DOHH2 (cell line): ENCODE results near the gene ST14.
"Not testable (repeated sequence)": the region's sequence is repeated elsewhere in the genome, so short reads cannot be mapped to it uniquely, and the experiment has no call there.

Experiments
- H3F3A ChIP-seq: fragments of 200-600 bp; sonication (generic), shearing (Covaris generic); 2 replicates; pipeline ENCODE4 v1.6.0; 2016; ENCODE audit warnings: antibody characterized with exemption, mild to moderate bottlenecking; ENCODE audit not compliant: control insufficient read depth, insufficient read depth
- H3K27ac ChIP-seq: fragments of 200-600 bp; sonication (generic); 2 replicates; pipeline ENCODE4 v1.5.1; 2014; ENCODE audit warnings: low read depth, mild to moderate bottlenecking, low read length, moderate library complexity
- H3K27me3 ChIP-seq: fragments of 200-600 bp; sonication (generic); 2 replicates; pipeline ENCODE4 v1.6.1; 2014; ENCODE audit warnings: mild to moderate bottlenecking, low read length, mixed read lengths; ENCODE audit not compliant: control insufficient read depth
- H3K36me3 ChIP-seq: fragments of 200-600 bp; sonication (generic); 2 replicates; pipeline ENCODE4 v1.6.1; 2014; ENCODE audit warnings: mild to moderate bottlenecking, low read length, moderate library complexity, mixed read lengths; ENCODE audit not compliant: control insufficient read depth
- H3K4me1 ChIP-seq: fragments of 200-600 bp; sonication (generic); 2 replicates; pipeline ENCODE4 v1.6.1; 2014; ENCODE audit warnings: mild to moderate bottlenecking, low read length, mixed read lengths; ENCODE audit not compliant: control insufficient read depth
- H3K4me2 ChIP-seq: fragments of 200-600 bp; sonication (generic); 2 replicates; pipeline ENCODE4 v1.6.0; 2014; ENCODE audit warnings: mild to moderate bottlenecking, low read length, moderate library complexity
- H3K4me3 ChIP-seq: fragments of 200-600 bp; sonication (generic); 2 replicates; pipeline ENCODE4 v1.5.1; 2014; ENCODE audit warnings: mild to moderate bottlenecking, low read length, mixed read lengths
- H3K79me2 ChIP-seq: fragments of 200-600 bp; sonication (generic); 2 replicates; pipeline ENCODE4 v1.6.1; 2014; ENCODE audit warnings: mild to moderate bottlenecking, low read length, mixed read lengths; ENCODE audit not compliant: control insufficient read depth
- H3K9me2 ChIP-seq: fragments of 200-600 bp; sonication (generic); replicated peaks from 2 replicates; pipeline ENCODE4 v1.6.1; 2014; ENCODE audit warnings: mild to moderate bottlenecking, low read length, mixed read lengths; ENCODE audit not compliant: control insufficient read depth
- H3K9me3 ChIP-seq: fragments of 200-600 bp; sonication (generic); 2 replicates; pipeline ENCODE4 v1.6.1; 2014; ENCODE audit warnings: antibody characterized with exemption, low read length, mixed read lengths; ENCODE audit not compliant: control insufficient read depth, insufficient read depth
- H4K20me1 ChIP-seq: fragments of 200-600 bp; sonication (generic); 2 replicates; pipeline ENCODE4 v1.6.0; 2014; ENCODE audit warnings: low read depth, mild to moderate bottlenecking, antibody characterized with exemption, low read length, moderate library complexity; ENCODE audit not compliant: control insufficient read depth, insufficient read depth
- EZH2phosphoT487 ChIP-seq: fragments of 200-600 bp; sonication (generic); IDR thresholded peaks from 2 replicates; pipeline ENCODE4 v1.6.1; 2017; ENCODE audit warnings: borderline replicate concordance, mild to moderate bottlenecking, antibody characterized with exemption, low read length, moderate library complexity, mixed read lengths
- TF ChIP-seq, protein P1 (sequence below): fragments of 200-600 bp; sonication (generic); IDR thresholded peaks from one replicate; pipeline ENCODE4 v1.5.1; 2014; ENCODE audit warnings: antibody characterized with exemption, mild to moderate bottlenecking, low read depth, low read length; ENCODE audit not compliant: poor library complexity, severe bottlenecking

ST14 gene

GRCh38 chr11:130244848-130245247 is 85.3 kb downstream of the ST14 start:
- H3K27ac ChIP-seq = no peak overlapping the region

DNA sequence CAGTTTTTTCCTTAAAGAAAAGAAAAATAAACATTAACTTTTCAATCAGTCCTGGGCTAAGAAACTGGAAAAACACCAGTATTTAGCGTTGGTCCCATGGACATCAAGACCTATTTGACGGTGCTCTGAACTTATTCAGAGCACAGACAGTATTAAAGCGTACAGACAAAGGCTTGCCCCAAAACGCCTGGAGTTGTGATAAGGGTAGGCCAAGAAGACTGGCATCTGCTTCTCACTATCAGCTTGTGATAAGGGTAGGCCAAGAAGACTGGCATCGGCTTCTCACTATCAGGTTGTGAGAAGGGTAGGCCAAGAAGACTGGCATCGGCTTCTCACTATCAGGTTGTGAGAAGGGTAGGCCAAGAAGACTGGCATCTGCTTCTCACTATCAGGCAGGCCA is 85.8 kb downstream of the ST14 start:
- Histone ChIP-seq H3K79me2 (peaks cover 51% of the 10 kb centered on the region), H3K36me3 (peaks cover 30% of the 10 kb centered on the region)
- not testable (repeated sequence) for H3K4me3 ChIP-seq, H3K27me3 ChIP-seq, H3K4me1 ChIP-seq, H3K9me2 ChIP-seq, H4K20me1 ChIP-seq, H3K27ac ChIP-seq, H3F3A ChIP-seq, H3K9me3 ChIP-seq, H3K4me2 ChIP-seq

More at GRCh38 chr11:130244848-130245247, 85.3 kb downstream of the ST14 start:
- Histone ChIP-seq H3K9me3 (no peaks in the 10 kb centered on the region), H3K4me1 (no peaks in the 10 kb centered on the region), H3K36me3 (peaks cover 30% of the 10 kb centered on the region), H3K27me3 (no peaks in the 10 kb centered on the region), H3K4me2 (no peak overlapping the region), H3K4me3 (no peak overlapping the region), H3K9me2 (no peaks in the 10 kb centered on the region), H3K79me2 (peaks cover 46% of the 10 kb centered on the region), H4K20me1 (no peaks in the 10 kb centered on the region; the same call in 1 of the 2 replicates), H3F3A (0 out of 2 replicates have a peak, but pooled peaks cover 2% of the 10 kb centered on the region)
- TF ChIP-seq, protein P1, sequence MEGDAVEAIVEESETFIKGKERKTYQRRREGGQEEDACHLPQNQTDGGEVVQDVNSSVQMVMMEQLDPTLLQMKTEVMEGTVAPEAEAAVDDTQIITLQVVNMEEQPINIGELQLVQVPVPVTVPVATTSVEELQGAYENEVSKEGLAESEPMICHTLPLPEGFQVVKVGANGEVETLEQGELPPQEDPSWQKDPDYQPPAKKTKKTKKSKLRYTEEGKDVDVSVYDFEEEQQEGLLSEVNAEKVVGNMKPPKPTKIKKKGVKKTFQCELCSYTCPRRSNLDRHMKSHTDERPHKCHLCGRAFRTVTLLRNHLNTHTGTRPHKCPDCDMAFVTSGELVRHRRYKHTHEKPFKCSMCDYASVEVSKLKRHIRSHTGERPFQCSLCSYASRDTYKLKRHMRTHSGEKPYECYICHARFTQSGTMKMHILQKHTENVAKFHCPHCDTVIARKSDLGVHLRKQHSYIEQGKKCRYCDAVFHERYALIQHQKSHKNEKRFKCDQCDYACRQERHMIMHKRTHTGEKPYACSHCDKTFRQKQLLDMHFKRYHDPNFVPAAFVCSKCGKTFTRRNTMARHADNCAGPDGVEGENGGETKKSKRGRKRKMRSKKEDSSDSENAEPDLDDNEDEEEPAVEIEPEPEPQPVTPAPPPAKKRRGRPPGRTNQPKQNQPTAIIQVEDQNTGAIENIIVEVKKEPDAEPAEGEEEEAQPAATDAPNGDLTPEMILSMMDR = no peak
- no peak for TF ChIP-seq EZH2phosphoT487

GRCh38 chr11:130246270-130246669 is 86.7 kb downstream of the ST14 start:
- no peak overlapping the region for H3K4me3 ChIP-seq
- no peak for TF ChIP-seq EZH2phosphoT487
- TF ChIP-seq, protein P1 = no peak
- no peaks in the 10 kb centered on the region for H3K9me3 ChIP-seq
- no peak overlapping the region for H3K27ac ChIP-seq
- H4K20me1 ChIP-seq = no peaks in the 10 kb centered on the region; the same call in 1 of the 2 replicates
- no peaks in the 10 kb centered on the region for H3K27me3 ChIP-seq
- no peak overlapping the region for H3K4me2 ChIP-seq
- H3K4me1 ChIP-seq = no peaks in the 10 kb centered on the region
- peaks cover 33% of the 10 kb centered on the region for H3K36me3 ChIP-seq
- H3F3A ChIP-seq = 0 out of 2 replicates have a peak, but pooled peaks cover 2% of the 10 kb centered on the region
- no peaks in the 10 kb centered on the region for H3K9me2 ChIP-seq
- peaks cover 60% of the 10 kb centered on the region for H3K79me2 ChIP-seq

DNA sequence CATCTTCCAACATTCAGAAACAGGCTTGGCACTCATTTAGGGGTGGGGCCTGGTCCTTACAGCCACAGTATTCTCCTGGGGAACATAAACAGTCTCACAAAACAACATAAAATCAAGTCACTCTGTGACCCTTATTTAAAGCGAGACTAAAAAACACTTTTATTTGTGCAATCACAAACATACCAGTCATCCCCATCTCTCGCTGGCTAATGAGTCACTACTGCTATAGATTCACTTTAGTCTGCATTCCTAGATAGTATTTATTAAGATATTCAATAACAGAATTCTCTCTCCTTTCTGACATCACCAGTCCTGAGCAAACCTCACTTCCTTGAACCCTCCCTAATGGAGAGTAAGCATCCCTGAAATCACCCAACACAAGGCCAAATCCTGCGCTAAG is 87.2 kb downstream of the ST14 start:
- Histone ChIP-seq H3K4me2 (no peak overlapping the region), H3K79me2 (peaks cover 65% of the 10 kb centered on the region), H3K4me3 (no peak overlapping the region), H3K27me3 (no peaks in the 10 kb centered on the region), H3K36me3 (peaks cover 33% of the 10 kb centered on the region), H3K9me2 (no peaks in the 10 kb centered on the region), H3K4me1 (no peaks in the 10 kb centered on the region), H3K9me3 (no peaks in the 10 kb centered on the region), H4K20me1 (no peaks in the 10 kb centered on the region; the same call in 1 of the 2 replicates), H3F3A (0 out of 2 replicates have a peak, but pooled peaks cover 2% of the 10 kb centered on the region), H3K27ac (no peak overlapping the region)
- no peak for TF ChIP-seq EZH2phosphoT487
- TF ChIP-seq, protein P1 = no peak
